Measurements from ENCODE around the gene BTBD16. TPM values are rescaled to one million over a fixed set of nuclear protein-coding genes. Genes with fewer than 3 reads are reported as not detected.
A peak's percentile ranks its signal among the peaks of the same experiment; 100 is the strongest.

Gene BTBD16
- total and polyA plus RNA-seq, 2 experiments from 2014 or later, result 0.47 to 0.74 TPM

GRCh38 chr10:122304054-122304579, 33.0 kb downstream of the BTBD16 start:
- Histone ChIP-seq H3K79me2 (no peaks in the 10 kb centered on the region), H3K9me3 (ENCODE audit: low read depth) (peaks cover 3% of the 10 kb centered on the region), H3K36me3 (replicated peaks; ENCODE audit: insufficient read depth, low read depth) (no peaks in the 10 kb centered on the region), H3K27ac (peak overlapping the region; percentile 12), H2AFZ (no peak overlapping the region), H3K9me2 (replicated peaks; ENCODE audit: insufficient read depth) (no peaks in the 10 kb centered on the region), H3K4me3 (no peak overlapping the region), H3K27me3 (no peaks in the 10 kb centered on the region), H4K20me1 (ENCODE audit: insufficient read depth, poor library complexity, severe bottlenecking) (no peaks in the 10 kb centered on the region), H3K4me2 (no peak overlapping the region), H3K4me1 (ENCODE audit: insufficient read depth) (peaks cover 15% of the 10 kb centered on the region)
- 85% methylated on average over 7 of the region's 7 CpGs for WGBS (ENCODE audit: low lambda C conversion rate, missing lambda C conversion rate)
- DNase-seq (ENCODE audit: low spot score), result no peak
- TF ChIP-seq EZH2phosphoT487 (IDR thresholded peaks at IDR 0.05; ENCODE audit: low read depth, severe bottlenecking, unreplicated experiment) (no peak), EZH2 (IDR thresholded peaks at IDR 0.05; ENCODE audit: borderline replicate concordance) (no peak), CTCF (IDR thresholded peaks at IDR 0.05; ENCODE audit: poor library complexity) (no peak)

- Histone ChIP-seq H3K4me1 (ENCODE audit: insufficient read depth) (peaks cover 30% of the 10 kb centered on the region), H3K9me3 (ENCODE audit: low read depth) (peaks cover 3% of the 10 kb centered on the region), H3K4me3 (no peak overlapping the region), H3K27me3 (no peaks in the 10 kb centered on the region), H3K9me2 (replicated peaks; ENCODE audit: insufficient read depth) (no peaks in the 10 kb centered on the region), H3K36me3 (replicated peaks; ENCODE audit: insufficient read depth, low read depth) (no peaks in the 10 kb centered on the region), H3K27ac (no peak overlapping the region), H4K20me1 (ENCODE audit: insufficient read depth, poor library complexity, severe bottlenecking) (no peaks in the 10 kb centered on the region), H2AFZ (no peak overlapping the region), H3K4me2 (no peak overlapping the region), H3K79me2 (no peaks in the 10 kb centered on the region)
- no peak for TF ChIP-seq EZH2phosphoT487 (IDR thresholded peaks at IDR 0.05; ENCODE audit: low read depth, severe bottlenecking, unreplicated experiment)
- TF ChIP-seq CTCF (IDR thresholded peaks at IDR 0.05; ENCODE audit: poor library complexity), result no peak
- DNase-seq (ENCODE audit: low spot score), result no peak
- 92% methylated on average over 5 of the region's 5 CpGs for WGBS (ENCODE audit: low lambda C conversion rate, missing lambda C conversion rate)
Observed at GRCh38 chr10:122306282-122306681, 35.2 kb downstream of the BTBD16 start.

GRCh38 chr10:122306744-122307143, 35.6 kb downstream of the BTBD16 start:
- WGBS (ENCODE audit: low lambda C conversion rate, missing lambda C conversion rate), result 99% methylated on average over 3 of the region's 3 CpGs
- Histone ChIP-seq H4K20me1 (ENCODE audit: insufficient read depth, poor library complexity, severe bottlenecking) (no peaks in the 10 kb centered on the region), H3K9me3 (ENCODE audit: low read depth) (peaks cover 3% of the 10 kb centered on the region), H3K4me1 (ENCODE audit: insufficient read depth) (peaks cover 34% of the 10 kb centered on the region), H3K9me2 (replicated peaks; ENCODE audit: insufficient read depth) (no peaks in the 10 kb centered on the region), H3K27me3 (no peaks in the 10 kb centered on the region), H3K4me3 (no peak overlapping the region), H3K4me2 (no peak overlapping the region), H2AFZ (no peak overlapping the region), H3K36me3 (replicated peaks; ENCODE audit: insufficient read depth, low read depth) (no peaks in the 10 kb centered on the region), H3K27ac (peak overlapping the region; percentile 93), H3K79me2 (no peaks in the 10 kb centered on the region)
- TF ChIP-seq EZH2phosphoT487 (IDR thresholded peaks at IDR 0.05; ENCODE audit: low read depth, severe bottlenecking, unreplicated experiment) (no peak), EZH2 (IDR thresholded peaks at IDR 0.05; ENCODE audit: borderline replicate concordance) (no peak), CTCF (IDR thresholded peaks at IDR 0.05; ENCODE audit: poor library complexity) (no peak)
- DNase-seq (ENCODE audit: low spot score), result no peak
